NCI-H69 (cell line): ENCODE results near the gene SMPX.

Source experiments
- DNase-seq: peaks from one replicate; lab custom pipeline; 2025; lab: John Stamatoyannopoulos, UW

Gene SMPX

DNA sequence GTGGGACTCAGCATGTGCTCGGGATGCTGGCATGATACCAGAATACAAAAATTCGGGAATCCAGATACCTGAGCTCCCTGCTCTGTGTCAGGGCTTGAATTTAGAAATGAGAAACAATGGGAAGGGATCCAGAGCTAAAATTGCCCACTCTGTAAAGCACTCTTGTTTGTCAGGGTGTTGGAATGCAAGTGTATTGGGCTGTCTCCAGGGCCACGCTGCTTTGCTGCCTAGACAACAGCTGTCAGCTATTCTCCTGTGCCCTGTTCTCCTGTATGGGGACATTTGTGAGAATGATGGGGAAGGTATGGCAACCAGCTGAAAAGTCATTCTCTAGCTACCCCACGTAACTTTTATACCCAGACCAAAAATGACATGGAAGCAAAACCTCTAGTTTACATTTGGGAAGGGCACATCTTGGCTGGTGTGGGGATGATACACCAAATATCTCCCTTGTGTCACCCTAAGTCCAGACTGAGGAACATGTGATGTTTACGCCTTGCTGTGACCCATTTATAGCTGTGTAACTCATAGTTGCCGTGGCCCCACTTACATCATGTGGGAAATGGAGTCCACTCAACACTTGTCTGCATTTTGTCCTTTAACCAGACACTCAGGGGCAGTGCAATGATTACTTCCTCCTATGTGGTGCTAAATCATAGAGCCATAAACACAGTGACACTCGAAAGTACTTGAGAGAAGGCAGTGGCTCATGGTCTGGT is 46.6 kb downstream of the SMPX start:
- DNase-seq: no peak

DNA sequence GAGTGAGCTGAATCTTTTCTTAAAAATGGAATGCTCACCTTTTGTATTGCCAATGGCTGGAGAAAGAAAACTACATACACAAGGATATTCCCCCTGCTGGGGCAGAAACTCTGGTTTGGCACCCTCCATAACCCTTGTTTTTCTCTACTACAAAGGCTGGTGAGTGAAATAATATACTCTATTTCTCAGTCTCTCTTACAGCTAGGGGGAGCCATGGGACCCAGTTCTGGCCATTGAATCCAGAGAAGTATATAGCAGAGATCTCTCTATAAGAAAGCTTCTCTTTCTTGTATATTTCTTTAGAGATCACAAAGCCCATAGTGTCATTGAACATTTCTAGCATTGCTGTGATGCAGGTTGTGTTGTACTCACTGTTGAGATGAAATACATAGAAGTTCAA is 49.8 kb downstream of the SMPX start:
- peak; percentile 4 for DNase-seq

DNA sequence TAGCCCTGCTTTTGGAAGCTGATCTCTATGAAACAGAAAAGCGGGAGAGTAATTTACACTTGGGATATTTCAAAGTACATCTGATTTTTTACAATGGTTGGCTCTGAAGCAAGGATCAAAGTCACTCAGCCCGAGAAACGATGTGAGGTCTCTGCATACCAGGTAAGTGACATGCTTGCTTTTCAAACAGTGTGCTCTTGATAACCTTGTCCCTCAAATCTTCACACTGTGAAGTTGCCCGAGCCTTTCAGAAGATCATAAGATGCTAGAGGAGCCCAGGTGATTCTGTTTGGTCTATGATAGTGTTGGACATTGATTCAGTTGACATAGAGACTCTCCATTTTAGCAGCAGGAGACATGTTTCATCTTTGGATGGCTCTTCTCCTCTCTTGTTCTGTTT is 52.7 kb downstream of the SMPX start:
- peak; percentile 2 for DNase-seq

DNA sequence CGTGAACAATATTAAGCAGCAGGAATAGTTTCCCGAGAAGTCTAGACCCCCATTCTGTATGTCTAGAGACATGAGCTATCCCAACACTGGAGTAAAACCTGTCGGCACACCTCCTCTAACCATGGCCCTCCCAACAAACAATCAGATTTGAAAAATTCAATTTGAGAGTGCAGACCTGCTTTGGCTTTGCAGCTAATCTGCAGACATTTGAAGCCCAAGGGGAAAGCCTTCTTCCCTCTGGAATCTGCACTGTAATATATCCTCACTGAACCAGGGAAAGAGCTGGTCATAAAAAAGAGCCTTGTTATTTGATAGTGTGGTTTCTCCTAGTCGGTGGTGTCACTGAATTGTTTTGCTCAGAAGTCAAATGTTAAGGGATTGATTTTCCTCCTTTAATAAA is 55.2 kb downstream of the SMPX start:
- DNase-seq: peak; percentile 1

DNA sequence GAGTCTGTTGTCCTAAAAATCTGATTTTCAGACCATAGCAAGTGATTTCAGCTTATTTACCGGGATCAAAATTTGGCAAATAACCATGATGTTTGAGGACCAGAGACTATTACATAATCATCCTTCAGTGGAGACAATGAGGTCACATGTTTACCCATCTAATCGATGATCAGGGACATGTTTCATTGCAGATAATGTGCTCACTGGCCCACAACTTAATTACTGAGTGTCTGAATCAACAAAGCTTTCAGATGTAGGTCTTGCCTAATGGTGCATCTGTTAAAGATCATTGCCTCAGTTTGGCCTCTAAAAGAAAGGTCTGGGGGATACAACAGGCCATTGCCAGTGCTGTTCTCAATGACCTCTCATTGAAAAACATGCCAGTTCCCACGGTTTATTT is 56.9 kb downstream of the SMPX start:
- peak; percentile 38 for DNase-seq

DNA sequence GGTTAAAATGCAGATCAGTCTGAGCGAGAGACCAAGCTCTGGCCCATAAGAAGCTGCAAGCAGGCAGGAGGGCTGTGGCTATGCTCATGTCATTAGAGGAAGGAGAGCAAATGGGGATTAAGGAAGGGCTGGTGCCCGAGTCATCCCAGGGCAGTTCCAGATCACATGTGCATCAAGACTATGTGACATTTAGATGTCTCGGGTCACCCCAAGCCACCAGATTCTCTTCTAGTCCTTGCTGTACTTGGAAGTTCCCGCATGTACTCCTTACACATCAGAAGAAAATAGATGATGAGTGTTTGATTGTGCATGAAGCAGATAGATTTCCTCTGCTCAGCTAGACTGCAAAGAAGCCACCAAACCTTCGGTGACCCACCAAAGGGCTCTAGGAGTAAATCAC is 57.6 kb downstream of the SMPX start:
- DNase-seq: no peak

DNA sequence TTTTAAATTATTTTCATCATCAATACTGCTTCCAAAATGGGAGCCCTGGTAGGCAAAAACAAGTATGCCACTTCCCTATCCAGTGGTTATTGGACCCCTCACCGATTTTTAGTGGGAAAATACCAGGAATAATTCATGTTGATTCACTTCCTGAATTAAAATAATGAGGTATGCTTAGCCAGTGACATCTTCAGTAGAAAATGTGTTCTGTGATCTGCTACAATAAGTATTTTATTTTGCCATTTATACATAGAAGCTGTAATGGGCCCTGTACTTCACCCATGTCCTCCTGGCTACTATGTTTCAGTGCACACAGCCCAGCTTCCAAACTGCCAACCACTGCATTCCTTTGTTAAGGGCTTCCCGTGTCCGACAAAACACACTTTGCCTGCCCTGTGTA is 58.8 kb downstream of the SMPX start:
- DNase-seq: no peak

DNA sequence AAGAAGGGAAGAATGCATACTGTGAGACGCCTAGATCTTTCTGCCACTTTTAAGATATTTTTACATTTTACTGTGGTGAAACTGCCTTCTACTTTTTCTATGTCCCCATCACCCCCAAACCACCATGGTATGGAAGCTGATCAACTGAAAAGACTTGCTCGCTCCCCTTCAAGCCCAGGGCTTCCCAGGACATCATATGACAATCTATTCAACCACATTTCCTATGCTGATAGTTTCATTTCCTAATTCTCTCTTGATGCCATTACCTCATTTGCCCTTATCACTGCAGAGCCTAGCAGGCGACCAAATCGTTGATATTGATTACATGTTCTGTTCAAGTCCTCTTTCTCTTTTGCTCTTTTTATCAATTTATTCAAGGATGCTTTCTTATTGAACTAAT is 59.6 kb downstream of the SMPX start:
- DNase-seq: no peak

DNA sequence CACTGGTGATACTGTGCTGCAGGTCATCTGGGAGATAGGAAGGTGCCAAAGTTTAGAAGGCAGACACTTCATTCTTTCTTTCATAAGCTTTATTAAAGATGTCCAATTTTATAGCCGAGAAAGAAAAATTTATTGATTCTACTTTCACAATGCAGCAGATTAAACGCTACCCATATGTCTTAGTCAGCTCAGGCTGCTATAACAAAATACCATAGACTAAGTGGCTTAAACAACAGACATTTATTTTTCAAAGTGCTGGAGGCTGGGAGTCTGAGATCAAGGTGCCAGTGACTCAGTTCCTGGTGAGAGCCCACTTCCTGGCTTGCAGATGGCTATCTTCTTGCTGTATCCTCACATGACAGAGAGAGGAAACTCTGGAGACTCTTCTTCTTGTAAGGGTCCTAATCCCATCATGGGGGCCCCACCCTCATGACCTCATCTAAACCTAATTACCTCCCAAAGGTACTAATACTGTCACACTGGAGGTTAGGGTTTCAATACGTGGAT is 66.4 kb downstream of the SMPX start:
- no peak for DNase-seq

DNA sequence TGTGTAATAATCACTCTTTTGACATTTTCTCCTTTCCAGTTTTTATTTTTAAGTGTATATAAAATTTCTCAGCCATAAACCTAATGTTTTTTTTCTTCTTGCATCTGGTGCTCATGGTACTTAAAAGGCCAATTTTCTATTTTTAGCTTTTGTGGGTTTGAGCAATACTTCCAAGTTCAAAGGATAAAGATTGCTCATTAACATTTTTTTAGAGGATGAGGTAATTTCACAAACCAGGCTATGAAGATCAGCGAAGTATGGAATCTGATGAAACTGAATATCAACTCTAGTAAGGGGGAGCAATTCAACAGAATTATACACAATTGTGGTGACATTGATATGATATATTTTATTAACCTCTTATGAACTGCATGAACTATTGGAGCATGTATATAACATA is 74.0 kb downstream of the SMPX start:
- no peak for DNase-seq

DNA sequence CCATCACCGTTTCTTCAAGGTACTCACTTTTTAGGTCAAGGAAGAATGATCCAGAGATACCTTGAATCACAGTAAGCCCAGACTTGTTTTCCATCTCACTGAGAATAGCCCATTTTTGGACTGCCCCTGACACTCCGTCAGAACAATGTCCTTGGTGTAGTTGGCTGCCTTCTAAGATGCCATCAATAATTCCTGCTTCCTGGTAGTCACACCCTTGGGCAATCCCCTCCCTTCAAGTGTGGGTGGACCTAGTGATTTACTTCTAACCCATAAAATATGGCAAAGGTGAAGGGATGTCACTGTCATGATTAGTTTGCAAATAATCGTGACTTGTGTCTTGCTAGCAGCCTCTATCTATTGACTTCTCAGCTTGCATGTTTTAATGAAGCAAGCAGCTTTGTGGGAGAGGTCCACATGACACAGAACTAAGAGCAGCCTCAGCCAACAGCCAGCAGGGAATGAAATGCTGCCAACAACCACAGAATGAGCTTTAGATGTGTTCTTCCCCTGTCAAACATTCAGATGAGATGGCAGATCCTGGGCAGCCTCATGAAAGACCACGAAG is 79.8 kb downstream of the SMPX start:
- no peak for DNase-seq

DNA sequence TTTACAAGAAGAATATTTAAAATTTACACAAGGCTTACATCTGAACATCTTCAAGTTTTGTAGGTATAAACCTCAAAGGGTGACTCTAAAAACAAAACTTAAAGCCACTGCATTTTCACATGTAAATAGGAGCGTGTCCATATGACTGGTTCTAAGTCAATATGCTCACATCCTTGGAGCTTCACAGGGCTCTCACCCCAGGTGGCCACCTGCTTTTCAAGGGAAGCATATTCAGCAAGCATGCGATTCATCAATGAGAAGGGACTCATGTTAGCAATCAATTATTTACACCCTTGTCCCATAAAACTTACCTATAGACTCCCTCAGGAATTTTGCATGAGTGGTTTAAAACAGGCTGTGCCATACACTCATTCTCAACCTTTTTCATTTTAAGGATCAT is 82.0 kb downstream of the SMPX start:
- DNase-seq: peak; percentile 17

DNA sequence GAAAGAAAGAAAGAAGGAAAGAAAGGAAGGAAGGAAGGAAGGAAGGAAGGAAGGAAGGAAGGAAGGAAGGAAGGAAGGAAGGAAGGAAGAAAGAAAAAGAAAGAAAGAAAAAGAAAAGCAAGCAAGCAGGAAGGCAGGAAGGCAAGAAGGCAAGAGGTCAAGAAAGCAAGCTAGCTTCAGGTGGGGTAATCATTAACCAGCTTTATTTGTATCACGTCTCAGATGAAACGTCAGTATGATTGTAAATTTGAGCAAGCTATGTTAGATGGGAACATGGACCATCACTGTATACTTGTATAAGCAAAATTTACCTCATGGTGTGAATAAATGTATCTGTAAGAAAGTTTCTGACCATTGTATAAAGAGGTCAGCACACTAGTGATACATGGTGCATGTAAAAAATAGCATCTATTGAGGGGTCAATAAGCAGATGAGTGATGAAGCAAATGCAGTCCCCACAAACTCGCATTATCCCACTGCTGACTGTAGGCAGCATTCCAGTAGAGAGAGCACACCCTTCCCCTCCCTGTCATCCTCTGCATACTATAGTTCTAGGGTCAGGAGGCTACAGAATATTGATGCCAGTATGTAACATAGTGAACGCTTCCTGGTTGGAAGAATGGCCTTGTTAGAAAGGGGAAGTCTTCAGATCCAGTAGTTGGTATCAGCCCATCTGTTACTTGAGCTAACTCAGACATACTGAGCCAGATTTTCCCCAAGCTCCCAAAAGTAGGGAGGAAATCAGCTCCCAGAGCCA is 83.3 kb downstream of the SMPX start:
- no peak for DNase-seq

DNA sequence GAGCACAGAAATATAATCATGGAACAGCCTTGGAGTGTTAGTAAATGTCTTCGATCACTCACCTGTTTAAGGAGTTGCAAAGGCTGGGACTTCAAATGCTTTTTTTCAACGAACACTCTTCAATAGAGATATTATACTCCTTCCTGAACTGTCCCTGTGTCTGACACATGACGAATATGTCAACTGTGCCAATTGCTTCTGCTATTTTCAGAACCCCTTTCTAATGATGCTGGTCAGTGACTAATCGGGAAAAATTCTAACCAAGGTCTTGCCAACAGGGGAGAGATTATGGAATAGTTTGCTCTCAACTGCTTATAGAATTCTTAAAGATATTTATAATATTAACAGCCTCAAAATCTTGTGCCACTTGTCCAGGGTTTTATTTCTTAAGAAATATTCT is 91.2 kb downstream of the SMPX start:
- no peak for DNase-seq

DNA sequence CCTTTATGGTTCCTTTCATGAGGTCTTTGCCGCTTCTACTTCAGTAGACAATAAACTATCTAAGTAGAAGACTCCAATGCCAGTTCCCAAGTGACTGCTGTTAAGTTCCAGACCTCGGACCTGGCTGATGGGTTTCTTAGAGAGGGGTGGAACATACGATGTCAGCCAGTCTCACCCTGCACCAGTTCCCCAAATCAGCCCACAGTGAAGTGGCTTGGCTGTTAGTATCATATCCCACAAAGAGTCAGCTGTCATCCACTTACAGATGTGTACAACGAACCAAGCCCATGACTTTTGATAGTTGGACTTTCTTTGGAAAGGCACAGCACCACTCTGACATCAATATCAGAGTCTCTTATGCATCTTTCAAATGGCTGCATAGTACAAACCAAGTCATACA is 91.7 kb downstream of the SMPX start:
- DNase-seq: no peak

DNA sequence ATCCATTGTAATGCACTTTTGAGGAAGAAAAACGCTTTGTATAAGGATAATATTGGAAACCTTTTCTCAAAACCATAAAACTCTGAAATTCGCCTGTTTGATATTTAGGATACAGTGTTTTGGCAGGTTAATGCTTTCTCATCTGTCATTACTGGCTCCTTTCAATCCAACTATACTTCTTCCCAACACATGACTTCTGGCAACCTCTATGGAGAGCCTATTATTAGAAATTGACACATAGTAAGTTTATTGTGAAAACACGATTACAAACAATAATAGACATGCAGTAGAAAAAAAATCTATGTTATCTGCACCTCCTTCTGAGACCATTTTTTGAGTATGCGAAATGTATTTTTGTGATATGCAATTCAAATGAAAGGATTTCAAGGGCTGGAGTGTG is 95.2 kb downstream of the SMPX start:
- no peak for DNase-seq

DNA sequence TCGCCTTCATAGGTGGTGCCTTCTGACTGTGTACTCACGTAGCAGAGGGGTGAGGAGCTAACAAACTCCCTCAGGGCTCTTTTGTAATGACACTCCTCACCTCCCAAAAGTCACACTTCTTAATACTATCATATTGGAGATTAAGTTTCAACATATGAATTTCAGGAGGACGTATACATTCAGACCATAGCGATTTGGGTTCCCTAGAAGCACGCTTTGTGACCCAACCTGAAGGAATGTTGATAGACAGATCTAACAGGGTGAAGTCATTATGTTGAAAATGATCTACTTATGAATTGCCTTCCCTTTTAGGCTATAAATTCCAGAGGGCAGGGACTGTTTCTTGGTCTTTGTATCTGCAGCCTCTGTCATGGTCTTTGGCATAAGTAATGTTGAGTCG is 96.6 kb downstream of the SMPX start:
- DNase-seq: no peak

DNA sequence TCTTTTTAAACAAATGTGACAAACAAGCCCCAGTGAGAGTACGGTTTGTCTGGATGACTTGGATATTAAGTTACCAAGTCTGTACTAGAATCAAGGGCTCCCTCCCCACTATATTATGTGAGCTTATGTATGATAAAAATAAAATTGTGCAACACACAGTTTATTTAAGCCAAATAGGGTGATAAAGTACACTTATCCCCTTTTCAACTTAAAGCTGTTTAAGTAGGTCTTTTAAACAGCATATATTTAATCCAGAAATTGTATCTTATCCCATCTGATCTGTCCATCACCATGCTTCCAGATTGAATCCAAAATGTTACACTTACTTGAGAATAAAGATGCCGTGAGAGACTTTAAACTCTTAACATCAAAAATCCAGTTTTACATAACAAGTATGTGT is 97.8 kb downstream of the SMPX start:
- DNase-seq: no peak

DNA sequence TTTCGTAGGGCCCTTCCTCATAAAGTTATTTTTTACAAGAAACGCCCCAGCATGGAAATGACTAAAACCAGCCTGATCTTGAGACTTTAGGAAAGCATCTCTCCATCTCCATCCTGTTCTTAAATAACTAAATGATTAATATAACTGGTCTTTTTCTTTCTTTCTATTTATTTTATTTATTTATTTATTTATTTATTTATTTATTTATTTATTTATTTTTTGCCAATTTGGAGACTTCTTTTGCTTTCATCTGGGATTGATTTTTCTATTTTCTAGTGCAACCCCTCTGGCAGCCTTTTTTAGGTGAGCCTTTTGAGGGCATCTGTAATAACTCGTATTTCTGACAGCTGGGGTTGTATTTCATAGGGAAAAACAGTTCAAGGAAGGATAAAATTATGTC is 98.6 kb downstream of the SMPX start:
- DNase-seq: no peak

DNA sequence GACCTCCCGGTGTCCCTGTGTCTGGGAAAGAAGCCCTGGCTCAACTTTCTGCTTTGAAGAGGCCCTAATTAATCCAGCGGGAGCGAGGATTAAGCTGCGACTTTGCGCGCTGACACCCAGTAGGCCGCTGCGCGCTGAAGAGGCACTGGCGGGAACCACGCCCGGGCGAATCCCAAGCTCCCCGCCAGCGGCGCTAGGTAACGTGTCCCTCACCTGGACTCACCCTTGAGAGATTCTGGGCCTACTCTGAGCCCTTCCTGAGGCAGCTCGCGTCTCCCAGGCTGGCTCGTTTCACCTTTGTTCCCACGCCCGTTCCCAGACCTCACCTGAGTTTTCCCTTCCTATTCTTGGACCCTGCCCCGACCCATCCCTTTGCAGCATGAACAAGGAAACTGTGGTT is 99.2 kb downstream of the SMPX start:
- DNase-seq: no peak

DNA sequence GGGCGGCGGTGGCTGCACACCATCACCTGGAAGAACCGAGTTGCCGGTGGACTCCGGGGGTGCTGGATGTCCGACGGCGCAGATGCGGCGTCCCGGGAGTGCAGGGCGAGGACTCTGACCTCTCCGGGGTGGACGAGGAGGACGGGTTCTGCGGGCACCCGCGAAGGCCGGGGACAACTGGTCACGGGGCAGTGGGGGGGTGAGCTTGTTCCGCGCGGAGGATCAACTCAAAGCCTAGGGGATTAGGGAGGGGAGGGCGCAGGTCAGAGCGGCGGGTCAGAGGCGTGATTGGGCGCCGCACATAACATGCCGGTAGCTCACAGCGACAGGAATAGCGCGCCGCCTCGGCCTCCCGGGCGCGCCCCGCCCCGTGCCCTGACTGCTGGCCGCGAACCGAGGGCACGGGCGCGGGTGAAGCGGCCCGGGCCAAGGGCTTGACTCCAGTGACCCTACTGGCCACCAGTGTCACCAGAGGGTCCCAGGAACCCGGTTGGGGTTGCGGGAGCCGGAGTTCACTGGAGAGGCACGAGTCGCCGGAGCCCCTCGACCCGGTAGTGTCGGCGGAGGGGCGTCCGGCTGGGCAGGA is 99.7 kb downstream of the SMPX start, which contains the start of gene KLHL34:
Gene KLHL34 (minus strand): TSS at position 179 of the 586 bp plus-strand sequence. CDS start 542 bp downstream, outside the sequence.
- no peak for DNase-seq

DNA sequence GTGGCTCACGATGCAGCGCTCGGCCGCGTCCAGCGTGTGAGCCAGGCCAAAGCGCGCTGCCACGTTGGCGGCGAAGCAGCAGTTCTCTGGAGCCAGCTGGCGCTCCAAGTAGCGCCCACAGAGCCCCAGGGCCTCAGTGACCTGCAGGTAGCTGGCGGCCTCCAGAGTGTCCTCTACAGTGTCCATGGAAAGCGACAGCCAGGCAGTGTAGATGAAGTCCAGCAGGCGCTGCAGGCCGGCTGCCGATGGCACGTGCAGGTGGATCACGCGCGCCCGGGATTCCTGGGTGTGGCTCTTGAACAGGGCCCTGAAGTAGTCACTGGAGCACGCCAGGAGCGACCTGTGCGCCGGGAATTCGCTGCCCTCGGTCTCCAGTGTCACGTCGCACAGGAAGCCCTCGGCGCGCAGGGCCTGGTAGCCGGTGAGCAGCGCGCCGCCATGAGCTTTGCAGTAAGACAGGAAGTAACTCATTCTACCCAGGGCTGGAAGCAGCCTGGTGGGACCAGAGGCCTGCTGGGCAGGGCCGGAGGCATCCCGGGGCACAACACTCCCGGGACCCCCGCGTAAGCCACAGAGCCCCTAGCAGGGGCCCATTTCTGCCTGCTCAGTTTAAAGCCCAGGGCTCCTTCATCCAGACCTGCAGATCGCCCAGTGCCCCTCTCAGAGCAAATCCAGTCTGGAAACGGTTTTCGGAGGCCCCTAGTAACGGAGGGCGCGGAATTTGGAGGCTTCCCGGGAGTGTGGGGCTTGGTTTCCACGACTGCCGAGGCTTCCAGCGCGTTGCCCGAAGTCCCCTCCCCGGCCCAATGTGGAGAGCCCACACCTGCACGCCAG is 100.4 kb downstream of the SMPX start:
- DNase-seq: no peak
